GM21423 (cell line): ENCODE measurements around the gene WDR64.

ENCODE experiments used
- ATAC-seq: cut with Tn5 transposase; IDR thresholded peaks from one replicate; pipeline ENCODE4 v1.9.1; 2021; ENCODE audit warnings: mild to moderate bottlenecking, moderate library complexity; ENCODE audit not compliant: unreplicated experiment

The WDR64 gene

DNA sequence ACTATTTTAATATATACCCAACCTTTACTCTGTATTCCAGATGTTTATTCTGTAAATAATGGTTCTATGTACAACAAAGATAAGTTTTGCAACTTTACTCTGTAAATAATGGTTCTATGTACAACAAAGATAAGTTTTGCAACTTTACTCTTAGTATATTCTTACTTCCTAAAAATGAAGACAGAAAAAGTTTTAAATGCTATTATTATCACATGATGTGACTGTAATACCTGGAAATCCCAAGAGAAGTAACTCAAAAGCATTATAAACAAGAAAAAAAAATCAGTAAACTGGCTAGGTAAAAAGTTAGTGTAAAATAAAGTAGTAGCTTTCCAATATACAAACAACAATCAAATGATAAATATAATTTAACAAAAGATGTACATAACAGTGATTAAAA, 177.4 kb downstream of the WDR64 start:
- ATAC-seq, result no peak

DNA sequence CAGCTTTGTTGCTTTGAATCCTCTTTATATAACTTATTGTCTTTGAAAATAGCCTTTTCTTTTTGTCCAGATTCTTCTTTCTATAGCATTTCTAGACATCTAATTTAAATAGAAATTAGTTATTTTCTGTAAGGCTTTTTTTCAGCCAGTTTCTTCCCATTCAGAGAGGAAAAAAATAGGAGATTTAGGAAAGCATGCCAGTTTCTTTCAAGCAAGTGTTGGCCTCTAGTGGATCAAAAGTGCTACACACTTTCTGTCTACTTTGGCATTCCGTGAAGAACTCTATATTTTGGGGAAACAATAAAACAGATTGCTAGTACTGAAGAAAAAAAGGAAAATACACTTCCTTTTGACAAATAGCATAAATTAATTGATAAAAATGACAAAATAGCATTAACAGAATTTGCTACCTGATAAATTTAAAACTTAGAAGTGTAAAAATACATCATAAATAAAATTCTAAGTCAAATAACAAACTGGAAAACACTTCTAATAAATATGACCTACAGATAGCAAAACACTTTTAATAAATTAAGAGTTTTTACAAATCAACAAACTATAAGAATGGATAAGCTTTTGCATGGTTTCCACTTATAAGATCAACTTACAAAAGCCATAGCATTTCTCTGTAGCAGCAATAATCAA, 182.8 kb downstream of the WDR64 start:
- no peak for ATAC-seq

DNA sequence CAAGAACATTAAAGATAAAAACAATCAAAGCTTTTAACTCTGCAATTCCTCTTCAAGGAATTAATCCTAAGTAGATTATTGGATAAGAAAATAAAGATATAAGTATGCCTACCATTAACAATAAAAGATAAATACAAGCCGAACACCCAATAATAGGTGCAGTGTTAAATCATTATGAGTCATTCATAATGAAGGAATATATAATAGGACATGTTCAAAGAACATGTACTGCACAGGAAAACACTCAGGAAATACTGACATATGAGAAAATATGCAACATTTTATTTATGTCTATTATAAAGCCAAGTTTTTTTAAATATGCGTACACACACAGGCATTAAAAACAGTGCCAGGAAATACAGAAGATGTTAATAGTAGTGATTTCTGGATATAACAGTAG, 184.9 kb downstream of the WDR64 start:
- ATAC-seq, result no peak

DNA sequence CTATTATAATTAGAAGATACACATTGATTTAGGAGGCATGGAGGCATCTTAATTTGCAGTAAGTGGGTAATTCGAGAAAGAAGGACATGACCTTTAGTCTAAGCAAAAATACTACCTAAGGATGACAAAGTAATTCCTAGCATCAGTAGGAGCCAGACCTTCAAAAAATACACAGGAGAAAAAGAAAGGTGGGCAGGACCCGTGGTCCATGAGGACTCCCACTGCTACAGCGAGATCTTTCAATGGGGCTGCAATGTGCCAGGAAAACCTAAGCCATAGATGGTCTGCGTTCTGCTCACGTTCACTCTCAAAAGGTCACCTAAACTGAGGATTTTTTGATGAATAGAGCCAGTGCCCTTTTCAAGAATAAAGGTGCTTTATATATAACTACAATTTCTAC, 185.3 kb downstream of the WDR64 start:
- no peak for ATAC-seq

DNA sequence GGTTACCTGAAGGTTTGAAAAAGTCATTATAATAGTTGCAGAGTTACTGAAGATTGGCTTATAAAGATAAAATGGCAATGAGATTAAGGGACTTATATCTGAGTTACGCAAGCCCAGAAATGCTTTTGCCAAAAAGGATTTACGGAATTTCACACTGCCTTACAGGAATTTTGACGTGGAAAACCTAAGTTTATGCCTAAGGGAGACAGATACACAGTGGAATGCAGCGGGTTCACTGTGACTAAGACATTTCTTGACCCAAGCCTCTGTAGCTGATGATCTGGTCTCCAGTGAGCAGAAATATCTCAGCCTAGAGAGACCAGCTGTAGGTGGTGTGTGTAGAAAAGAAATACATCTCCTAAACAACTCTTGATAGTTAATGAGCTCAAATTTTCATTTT, 185.8 kb downstream of the WDR64 start:
- ATAC-seq, result no peak

DNA sequence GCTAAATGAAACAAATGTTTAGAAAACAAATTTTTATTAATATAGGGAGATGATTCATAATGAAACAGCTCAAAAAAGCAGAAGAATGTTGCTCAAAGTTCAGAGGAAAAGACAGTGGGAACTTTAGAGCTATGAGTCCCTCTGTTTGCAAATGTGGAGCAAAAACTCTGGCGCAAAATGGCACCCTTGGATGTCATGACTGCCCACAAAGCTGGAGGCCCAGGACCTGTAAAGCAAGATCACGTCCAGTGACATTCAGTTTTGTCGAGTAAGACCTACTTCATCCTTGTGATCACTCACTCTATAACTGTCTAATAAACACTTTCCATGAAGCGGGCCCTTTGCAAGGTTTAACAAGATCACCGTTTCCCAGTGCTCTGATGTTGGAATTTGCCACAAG, 186.8 kb downstream of the WDR64 start:
- no peak for ATAC-seq

DNA sequence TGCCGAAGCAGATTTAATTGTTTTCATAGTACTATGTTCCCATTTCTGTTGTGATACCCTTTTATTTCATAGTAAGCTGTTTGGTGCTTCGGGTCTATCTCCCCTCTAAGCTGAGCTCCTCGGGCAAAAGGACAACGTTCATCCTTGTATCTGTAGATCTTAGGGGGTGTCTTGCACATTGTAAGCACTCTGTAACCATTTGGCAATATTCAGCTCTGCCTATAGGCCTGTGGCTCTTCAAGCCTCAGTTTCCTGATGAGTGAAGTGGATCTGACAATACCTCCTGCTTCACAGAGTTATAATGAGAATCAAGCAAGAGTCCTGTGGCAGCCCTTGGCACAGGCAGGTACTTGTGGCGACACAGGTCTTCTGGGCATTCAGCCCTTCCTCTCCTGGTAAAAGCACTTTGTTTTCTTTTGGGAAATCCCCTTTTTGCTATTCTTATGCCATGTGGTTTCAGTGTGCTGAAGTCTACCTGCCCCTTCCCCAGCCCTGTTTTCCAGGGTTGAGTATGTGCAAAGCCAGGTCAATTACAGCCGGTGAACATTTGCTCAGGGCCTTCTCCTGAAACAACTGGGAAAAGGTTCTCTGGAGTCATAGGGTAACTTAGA, 187.4 kb downstream of the WDR64 start:
- no peak for ATAC-seq

DNA sequence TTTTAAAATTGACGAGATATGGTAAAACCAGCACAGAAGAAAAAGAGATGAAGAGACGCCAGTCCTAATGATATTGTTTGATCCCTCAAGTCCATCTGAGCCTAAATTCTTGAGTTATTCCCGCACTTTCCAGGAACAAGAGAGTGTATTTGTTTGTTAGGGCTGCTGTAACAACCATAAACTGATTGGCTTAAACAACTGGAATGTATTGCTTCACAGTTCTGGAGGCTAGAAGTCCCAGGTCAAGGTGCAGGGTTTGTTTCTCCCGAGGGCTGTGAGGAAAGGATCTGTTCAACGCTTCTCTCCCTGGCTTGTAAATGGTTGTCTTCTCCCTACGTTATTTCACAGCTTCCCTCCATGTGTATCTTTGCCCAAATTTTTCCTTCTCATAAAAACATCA, 188.1 kb downstream of the WDR64 start:
- no peak for ATAC-seq

DNA sequence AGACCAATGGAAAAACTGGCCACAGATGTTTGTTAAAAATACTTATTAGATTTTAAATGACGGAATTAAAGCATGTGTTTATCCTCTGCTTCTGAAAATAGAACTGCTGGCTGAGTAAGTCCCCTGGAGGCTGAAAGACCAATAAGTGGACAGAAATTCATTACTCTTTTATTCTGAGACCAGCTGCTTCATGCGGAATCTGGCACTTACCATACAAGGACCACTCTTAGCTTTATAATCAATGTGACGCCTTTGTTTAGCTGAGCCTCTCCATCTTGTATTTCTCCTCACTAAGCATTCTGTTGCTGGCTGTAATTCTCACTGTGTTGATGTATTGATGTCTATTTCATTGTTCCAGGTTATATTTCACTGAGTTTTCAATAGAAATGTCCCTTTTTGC, 189.6 kb downstream of the WDR64 start:
- ATAC-seq, result no peak

DNA sequence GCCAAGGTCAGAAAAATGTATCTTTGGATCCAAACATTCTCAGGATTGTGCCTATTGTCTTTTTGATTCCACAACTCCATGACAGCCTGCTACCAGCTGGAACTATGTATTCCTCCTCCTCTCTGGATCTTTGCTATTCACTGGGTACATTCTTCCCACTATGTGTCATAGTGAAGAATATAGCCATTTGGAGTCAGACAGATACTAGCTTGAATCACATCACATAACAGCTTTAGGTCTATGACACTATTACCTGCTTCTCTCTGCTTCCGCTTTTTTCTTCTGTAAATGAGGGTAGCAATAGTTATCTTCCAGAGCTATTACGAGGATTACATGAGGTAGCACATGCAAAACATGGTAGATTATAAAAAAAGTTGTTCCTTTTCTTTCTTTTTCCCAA, 190.5 kb downstream of the WDR64 start:
- ATAC-seq, result no peak

DNA sequence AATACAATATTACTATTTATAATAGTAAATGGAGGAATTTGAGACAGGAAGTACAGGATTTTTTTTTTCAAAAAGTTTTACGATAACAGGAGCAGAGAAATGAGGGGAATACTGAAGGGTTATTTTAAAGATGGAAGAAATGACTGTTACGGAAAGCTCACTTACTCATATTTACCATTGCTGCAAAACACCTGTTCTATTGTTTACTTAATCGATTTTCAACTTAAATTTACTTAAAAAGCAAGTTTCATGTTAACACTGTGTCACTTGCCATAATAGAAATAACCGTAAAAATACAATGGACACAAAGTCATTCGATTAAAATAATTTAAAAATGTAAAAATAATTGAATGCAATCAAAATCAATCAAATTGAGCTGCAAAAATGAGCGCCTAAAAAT, 192.5 kb downstream of the WDR64 start:
- ATAC-seq, result no peak

DNA sequence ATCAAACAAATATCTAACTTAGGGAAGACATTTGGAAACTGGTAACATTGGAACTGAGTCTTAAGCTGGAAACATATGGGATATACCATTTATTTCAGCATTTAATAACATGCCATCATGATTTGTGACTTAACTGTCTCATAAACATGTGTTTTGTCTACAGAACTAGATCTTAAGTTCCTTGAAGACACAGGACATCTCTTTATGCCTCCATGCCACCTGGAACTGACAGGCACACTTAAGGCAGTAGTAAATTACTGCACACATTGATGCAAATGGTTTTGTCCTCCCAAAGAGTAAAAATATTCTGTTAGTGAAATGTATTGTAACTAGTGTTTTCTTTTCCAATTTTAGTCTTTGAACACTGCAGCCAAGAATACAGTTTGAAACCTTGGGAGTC, 194.3 kb downstream of the WDR64 start:
- no peak for ATAC-seq

DNA sequence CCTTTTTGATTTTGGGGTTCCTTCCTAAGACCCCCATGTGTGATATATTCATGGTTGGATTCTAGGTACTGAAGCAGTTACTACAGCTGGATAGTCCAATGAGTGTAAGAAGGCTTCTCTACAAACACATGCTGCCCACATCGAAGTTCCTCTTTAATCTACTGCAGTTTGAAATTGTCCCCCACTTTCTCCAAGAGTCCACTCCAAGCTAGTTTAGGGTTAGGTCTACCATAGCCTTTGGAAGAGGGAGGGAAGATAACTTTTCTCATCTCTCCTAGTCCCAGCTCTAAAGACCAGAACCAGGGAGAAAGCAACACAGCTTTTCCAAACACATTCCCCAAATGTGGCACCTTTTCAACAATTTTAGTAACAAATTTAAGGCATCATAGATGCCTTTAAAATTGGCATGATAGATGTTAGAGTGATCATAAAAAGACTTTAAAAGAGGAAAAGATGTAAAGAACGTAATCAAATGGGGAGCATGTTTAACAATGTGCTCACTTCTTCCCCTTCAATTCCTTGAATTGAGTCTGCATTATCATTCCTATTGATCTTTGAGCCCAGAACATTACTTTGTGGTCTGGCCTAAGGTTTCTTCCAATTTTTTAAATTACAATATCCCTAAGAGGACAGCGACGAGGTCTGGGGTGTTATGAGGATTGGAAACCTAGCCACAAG, 194.9 kb downstream of the WDR64 start:
- ATAC-seq, result no peak

DNA sequence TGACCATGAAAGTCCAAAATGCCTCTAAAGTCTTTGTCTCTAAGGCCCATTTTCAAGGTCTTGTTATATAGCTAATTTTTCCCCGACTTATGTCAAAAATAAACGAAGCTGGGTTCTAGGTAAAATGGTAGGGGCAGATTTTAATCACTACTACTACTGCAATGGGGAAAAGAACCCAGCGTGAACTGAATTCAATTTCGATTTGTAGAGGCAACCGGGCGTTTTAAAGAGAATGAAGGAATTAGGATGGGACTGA, 195.4 kb downstream of the WDR64 start:
- ATAC-seq, result no peak

DNA sequence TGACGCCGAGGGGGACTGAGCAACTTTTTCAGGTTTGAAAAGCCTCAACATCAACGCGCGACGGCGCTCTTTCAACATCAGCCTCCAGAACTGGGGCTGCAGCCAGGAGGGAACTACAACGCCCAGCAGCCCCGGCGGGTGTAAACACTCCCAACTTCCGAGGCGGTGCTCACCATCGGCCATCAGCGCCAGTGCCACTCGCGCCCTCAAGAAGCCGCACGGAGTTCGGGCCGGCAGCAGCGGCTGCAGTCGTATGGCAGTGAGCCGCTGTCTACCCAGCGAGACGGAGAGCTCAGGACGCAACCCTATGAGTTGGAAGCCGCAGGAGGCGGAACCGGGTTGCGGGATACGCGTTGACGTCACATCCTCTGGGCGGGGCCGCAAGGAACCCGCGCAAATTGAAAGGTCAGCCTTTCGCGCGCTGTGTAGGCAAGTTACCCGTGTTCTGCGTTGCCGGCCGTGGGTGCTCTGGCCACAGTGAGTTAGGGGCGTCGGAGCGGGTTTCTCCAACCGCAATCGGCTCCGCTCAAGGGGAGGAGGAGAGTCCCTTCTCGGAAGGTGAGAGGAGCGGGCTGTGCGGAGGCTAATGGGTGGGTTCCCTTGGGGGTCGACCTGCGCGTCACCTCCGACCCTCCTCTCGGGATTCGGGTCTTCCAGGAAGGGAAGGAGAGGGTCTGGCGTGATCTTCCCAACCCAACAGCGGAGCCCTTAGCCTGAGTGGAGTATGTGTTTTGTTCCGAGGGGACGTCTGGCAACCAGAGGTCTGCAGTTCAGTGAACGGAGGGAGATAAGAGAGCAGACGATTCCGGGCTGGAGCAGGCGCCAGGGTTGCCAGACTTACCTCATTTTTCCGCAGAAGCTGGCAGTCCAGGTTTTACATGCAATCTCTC, 196.0 kb downstream of the WDR64 start, which contains the start of gene EXO1:
EXO1 (plus strand) TSS at position 409 of the 890 bp plus-strand sequence. CDS start 2,222 bp downstream, outside the sequence.
- ATAC-seq, result peak; percentile 97

DNA sequence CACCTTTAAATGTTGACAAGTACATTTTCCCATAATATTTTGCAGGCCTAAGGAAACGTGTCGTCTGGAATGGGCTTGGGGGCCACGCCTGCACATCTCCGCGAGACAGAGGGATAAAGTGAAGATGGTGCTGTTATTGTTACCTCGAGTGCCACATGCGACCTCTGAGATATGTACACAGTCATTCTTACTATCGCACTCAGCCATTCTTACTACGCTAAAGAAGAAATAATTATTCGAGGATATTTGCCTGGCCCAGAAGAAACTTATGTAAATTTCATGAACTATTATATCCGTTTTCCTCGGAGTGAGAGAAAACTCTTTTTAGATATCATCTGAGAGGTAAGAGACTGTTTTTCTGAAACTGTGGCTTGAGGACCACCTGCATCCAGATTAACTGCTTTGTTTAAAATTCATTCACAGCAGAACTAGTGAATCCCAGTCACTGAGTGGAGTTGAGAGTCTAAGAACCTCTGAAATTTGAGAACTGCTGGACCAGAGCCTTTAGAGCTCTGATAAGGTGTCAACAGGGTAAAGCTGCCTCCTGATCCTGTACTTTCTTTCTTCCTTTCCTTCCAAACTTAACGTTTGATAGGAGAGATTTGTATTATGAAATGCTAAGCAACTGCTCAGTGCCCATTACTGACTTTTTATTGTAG, 196.7 kb downstream of the WDR64 start:
- ATAC-seq, result no peak

DNA sequence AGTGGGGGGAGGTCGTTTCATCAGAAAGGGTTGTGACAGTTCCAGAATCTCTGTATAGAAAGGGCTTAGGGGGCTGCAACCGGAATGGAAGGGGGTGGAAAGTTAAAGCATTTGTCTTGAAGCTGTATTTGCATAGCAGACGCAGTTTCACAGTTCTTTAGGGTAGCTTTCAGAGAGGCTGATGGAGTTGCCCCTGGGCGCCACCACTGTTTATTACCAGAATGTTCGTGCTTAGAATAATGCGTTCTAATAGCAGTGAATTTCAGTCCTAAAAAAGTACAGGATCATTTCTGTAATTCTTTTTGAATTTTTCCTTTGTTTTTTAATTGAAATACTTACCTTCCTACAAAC, 197.2 kb downstream of the WDR64 start:
- ATAC-seq, result no peak
